K562 (cell line): ENCODE data around the gene NPPC. TPM values are rescaled to one million over a fixed set of nuclear protein-coding genes. Genes with fewer than 3 reads are reported as not detected.

ENCODE experiments used
- ATAC-seq: fragments of 200-7000 bp; cut with Tn5 transposase; 3 replicates; pipeline ENCODE4 v1.9.1; 2020; ENCODE audit warnings: moderate library complexity
- BruUV-seq: library from RNA; stranded (reverse); fragments of 400-500 nt; replicated peaks from 2 replicates; lab custom pipeline; 2021; lab: Mats Ljungman, UMichigan
- CTCF ChIA-PET: fragments of 300-600 bp; formaldehyde crosslinking; extraction: SDS; loops from one replicate; lab custom pipeline; 2021; ENCODE audit warnings: low intra/inter-chr PET ratio; lab: Yijun Ruan, JAX
- POLR2A ChIA-PET: fragments of 300-600, 350-650 bp; sonication (Branson Sonifier 250); formaldehyde crosslinking; extraction: SDS; loops from one replicate; lab custom pipeline; 2021; ENCODE audit warnings: antibody characterized with exemption, inconsistent platforms; lab: Yijun Ruan, JAX
- DNase-seq, 4 experiments: peaks; one replicate each; pipeline versions ENCODE4 v3.0.0 to v3.0.0-alpha.2; 2011 to 2018; ENCODE audit warnings: low spot score in 3 of 4, mixed read lengths in 3 of 4; ENCODE audit errors: extremely low read depth in 1 of 4
- FAIRE-seq: peaks from 2 replicates; lab custom pipeline; 2011; peaks lifted over from hg19 to GRCh38; lab: Jason Lieb, UNC
- H2AFZ ChIP-seq: 2 replicates; pipeline ENCODE4 v1.6.0; 2011; ENCODE audit warnings: low read depth, low read length, control low read depth, inconsistent platforms
- H3K27ac ChIP-seq: fragments of 200-600 bp; 3 replicates; pipeline ENCODE4 v1.8.0; 2011; ENCODE audit warnings: low read depth, mild to moderate bottlenecking, control low read depth, inconsistent platforms, low read length, moderate library complexity, mixed read lengths; ENCODE audit errors: extremely low read depth
- H3K27me3 ChIP-seq, 2 experiments: fragments of 300-600 bp in 1 of 2; 2 replicates in 1 of 2; 3 replicates in 1 of 2; pipeline versions ENCODE4 v1.6.0 to v1.8.0; 2011; ENCODE audit warnings: inconsistent platforms in 2 of 2, low read length in 2 of 2, mild to moderate bottlenecking in 1 of 2, mixed read lengths in 1 of 2, moderate library complexity in 1 of 2; ENCODE audit not compliant: control insufficient read depth in 2 of 2, insufficient read depth in 2 of 2
- H3K36me3 ChIP-seq: fragments of 300-600 bp; 3 replicates; pipeline ENCODE4 v1.8.0; 2011; ENCODE audit warnings: mild to moderate bottlenecking, low read length, inconsistent platforms; ENCODE audit not compliant: control insufficient read depth, insufficient read depth
- H3K4me1 ChIP-seq, 2 experiments: fragments of 200-600 bp in 1 of 2; replicated peaks in 1 of 2; 2 replicates in 1 of 2; 3 replicates in 1 of 2; pipeline versions ENCODE4 v1.5.1 to v1.8.0; 2011; ENCODE audit warnings: inconsistent platforms in 2 of 2, low read length in 2 of 2, mild to moderate bottlenecking in 1 of 2, mixed read lengths in 1 of 2, moderate library complexity in 1 of 2; ENCODE audit not compliant: control insufficient read depth in 2 of 2, insufficient read depth in 2 of 2
- H3K4me2 ChIP-seq: 2 replicates; pipeline ENCODE4 v1.6.1; 2011; ENCODE audit warnings: low read length, control low read depth, inconsistent platforms, mixed read lengths; ENCODE audit not compliant: insufficient read depth
- H3K4me3 ChIP-seq: fragments of 200-600 bp; sonication (generic), shearing (Covaris generic); 2 replicates; pipeline ENCODE4 v1.5.1; 2016; ENCODE audit warnings: control low read depth, inconsistent platforms
- H3K79me2 ChIP-seq: fragments of 200-600 bp; 3 replicates; pipeline ENCODE4 v1.8.0; 2011; ENCODE audit warnings: low read length, inconsistent platforms; ENCODE audit not compliant: control insufficient read depth, insufficient read depth
- H3K9ac ChIP-seq, 2 experiments: 2 replicates each; pipeline versions ENCODE4 v1.6.0 to v1.6.1; 2011; ENCODE audit warnings: low read depth in 2 of 2, low read length in 2 of 2, control low read depth in 1 of 2, inconsistent platforms in 1 of 2, mild to moderate bottlenecking in 1 of 2, mixed read lengths in 1 of 2; ENCODE audit not compliant: insufficient read depth in 1 of 2
- H3K9me1 ChIP-seq: one replicate; pipeline ENCODE4 v1.6.0; 2011; ENCODE audit warnings: inconsistent platforms, mild to moderate bottlenecking, low read length, moderate library complexity; ENCODE audit not compliant: control insufficient read depth, insufficient read depth
- H3K9me3 ChIP-seq: replicated peaks from 2 replicates; pipeline ENCODE4 v1.5.1; 2011; ENCODE audit warnings: low read depth, low read length, inconsistent platforms; ENCODE audit not compliant: control insufficient read depth, insufficient read depth
- H4K20me1 ChIP-seq: replicated peaks from 2 replicates; pipeline ENCODE4 v1.6.1; 2011; ENCODE audit warnings: low read length, inconsistent platforms, mixed read lengths; ENCODE audit not compliant: control insufficient read depth, insufficient read depth
- C11orf30 ChIP-seq: fragments of 450-650 bp; IDR thresholded peaks from 2 replicates; pipeline ENCODE4 v1.6.1; 2016; ENCODE audit warnings: low read depth, mild to moderate bottlenecking
- MCM2 ChIP-seq: fragments of 450-650 bp; IDR thresholded peaks from 2 replicates; pipeline ENCODE4 v1.6.1; 2017; ENCODE audit warnings: low read depth, mild to moderate bottlenecking
- POLR2H ChIP-seq: IDR thresholded peaks from 2 replicates; pipeline ENCODE4 v1.6.1; 2016; ENCODE audit warnings: missing genetic modification characterization, low read depth, mild to moderate bottlenecking, control low read depth, missing compliant biosample characterization, moderate library complexity
- RFX7 ChIP-seq: fragments of 250-450 bp; sonication (Bioruptor Pico); IDR thresholded peaks from 2 replicates; pipeline ENCODE4 v1.5.1; 2021; ENCODE audit warnings: mild to moderate bottlenecking
- TCF7L2 ChIP-seq: fragments of 150-350 bp; IDR thresholded peaks from 2 replicates; pipeline ENCODE4 v1.6.1; 2016; ENCODE audit warnings: low read depth, mild to moderate bottlenecking, low read length, moderate library complexity
- U2AF2 ChIP-seq: fragments of 200-400 bp; formaldehyde crosslinking; optimal IDR thresholded peaks from 2 replicates; pipeline ENCODE3; 2017; ENCODE audit warnings: low read depth, mild to moderate bottlenecking, low read length
- ZFP36 ChIP-seq: fragments of 150-350 bp; IDR thresholded peaks from 2 replicates; pipeline ENCODE4 v1.6.1; 2018; ENCODE audit warnings: low read length, low read depth; ENCODE audit not compliant: partially characterized antibody
- ZKSCAN8 ChIP-seq: fragments of 200-800 bp; sonication (Bioruptor generic); IDR thresholded peaks from 2 replicates; pipeline ENCODE4 v1.6.1; 2016; ENCODE audit warnings: missing genetic modification characterization, missing compliant biosample characterization
- ZNF140 ChIP-seq: fragments of 250-450 bp; sonication (Bioruptor Pico); IDR thresholded peaks from 2 replicates; pipeline ENCODE4 v1.8.0; 2021; ENCODE audit warnings: moderate library complexity, mild to moderate bottlenecking, inconsistent platforms
- WGBS: fragments of 100-300 bp; shearing (Covaris generic); methylation state at CpG from one replicate; pipeline ENCODE4 v1.1.6; 2016; ENCODE audit warnings: low coverage, mixed read lengths; ENCODE audit not compliant: insufficient coverage; ENCODE audit errors: missing lambda C conversion rate; 5-methylcytosine and 5-hydroxymethylcytosine counted together
- in situ Hi-C: fragments of 300-500 bp; cut with MboI; formaldehyde crosslinking; loops from 4 replicates; pipeline ENCODE4 v1.15.0; 2018; ENCODE audit warnings: inconsistent platforms, mixed read lengths
- intact Hi-C: fragments of 100-400 bp; cut with micrococcal nuclease; formaldehyde crosslinking; loops from 2 replicates; pipeline ENCODE4 v1.14.2; 2022
- polyA plus RNA-seq, 8 experiments: library from polyadenylated mRNA; depleted of rRNA in 4 of 8; stranded (reverse) in 5 of 8; unstranded in 3 of 8; fragments of >200 nt; fragmentation: Nextera tagmentation in 2 of 8; fragmentation: Illumina TruSeq in 1 of 8; extraction: Ambion mirVana in 2 of 8; extraction: Trizol in 1 of 8; gene quantifications; 2 replicates each; pipeline versions ENCODE4 v1.2.1 to v1.2.3, GENCODE V29; 2011 to 2014; ENCODE audit warnings: inconsistent platforms in 1 of 8, missing spikeins in 1 of 8
- total RNA-seq, 7 experiments: library from RNA; depleted of rRNA in 6 of 7; stranded (reverse); fragments of >200 nt in 6 of 7; fragmentation: Illumina TruSeq in 2 of 7; extraction: Trizol in 2 of 7; gene quantifications; 2 replicates each; pipeline versions ENCODE4 v1.2.1 to v1.2.3, GENCODE V29; 2011 to 2021; ENCODE audit warnings: low replicate concordance in 1 of 7
- TF ChIP-seq, protein P1 (sequence below): fragments of 250-450 bp; sonication (Bioruptor Pico); IDR thresholded peaks from 2 replicates; pipeline ENCODE4 v1.8.0; 2022; ENCODE audit warnings: moderate library complexity, mild to moderate bottlenecking, inconsistent platforms
- TF ChIP-seq, protein P2 (sequence below), 2 experiments: fragments of 450-650 bp in 1 of 2; sonication (generic) in 1 of 2; formaldehyde crosslinking; conservative IDR thresholded peaks; 2 replicates each; pipeline versions ENCODE4 v1.4.0 to v1.8.1; 2020 to 2022; ENCODE audit warnings: mild to moderate bottlenecking in 1 of 2, missing genetic modification reagents in 1 of 2
- TF ChIP-seq, protein P3 (sequence below): fragments of 250-450 bp; sonication (Bioruptor Pico); IDR thresholded peaks from 2 replicates; pipeline ENCODE4 v1.4.0; 2020; ENCODE audit warnings: mild to moderate bottlenecking, moderate library complexity

Gene NPPC
- total and polyA plus RNA-seq, 9 of the 15 experiments (the other 6 are each of a cell fraction or from before 2014, with no cell fraction given) = not detected

GRCh38 chr2:231920795-231921194, 5.4 kb downstream of the NPPC start:
- H3K9me1 ChIP-seq = no peaks in the 10 kb centered on the region
- peaks cover 4% of the 10 kb centered on the region for H4K20me1 ChIP-seq
- H3K27ac ChIP-seq = no peak overlapping the region
- no peak for ATAC-seq
- no peak overlapping the region for H3K4me2 ChIP-seq
- no peak overlapping the region for H3K9ac ChIP-seq
- ChIA-PET POLR2A (interaction anchor here (0.6 to 0.7 kb wide), 3 partner anchors 62 to 804 kb away, joined by 3 read pairs; no protein-coding TSS in a partner anchor), CTCF (no interaction called here)
- DNase-seq = no peak
- WGBS = 0% methylated on average over 5 of the region's 5 CpGs
- H3K4me1 ChIP-seq = peaks cover 0 to 17% of the 10 kb centered on the region in 2 experiments; a peak in 3 of 5 replicates
- intact Hi-C loops (no loop called here), in situ Hi-C loops (no loop called here)
- no peak for FAIRE-seq
- H3K79me2 ChIP-seq = no peaks in the 10 kb centered on the region
- no peak overlapping the region for H2AFZ ChIP-seq
- no peak for TF ChIP-seq C11orf30
- TF ChIP-seq, protein P1, sequence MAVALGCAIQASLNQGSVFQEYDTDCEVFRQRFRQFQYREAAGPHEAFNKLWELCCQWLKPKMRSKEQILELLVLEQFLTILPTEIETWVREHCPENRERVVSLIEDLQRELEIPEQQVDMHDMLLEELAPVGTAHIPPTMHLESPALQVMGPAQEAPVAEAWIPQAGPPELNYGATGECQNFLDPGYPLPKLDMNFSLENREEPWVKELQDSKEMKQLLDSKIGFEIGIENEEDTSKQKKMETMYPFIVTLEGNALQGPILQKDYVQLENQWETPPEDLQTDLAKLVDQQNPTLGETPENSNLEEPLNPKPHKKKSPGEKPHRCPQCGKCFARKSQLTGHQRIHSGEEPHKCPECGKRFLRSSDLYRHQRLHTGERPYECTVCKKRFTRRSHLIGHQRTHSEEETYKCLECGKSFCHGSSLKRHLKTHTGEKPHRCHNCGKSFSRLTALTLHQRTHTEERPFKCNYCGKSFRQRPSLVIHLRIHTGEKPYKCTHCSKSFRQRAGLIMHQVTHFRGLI (CRISPR knock-in tag) = no peak
- TF ChIP-seq, protein P2, sequence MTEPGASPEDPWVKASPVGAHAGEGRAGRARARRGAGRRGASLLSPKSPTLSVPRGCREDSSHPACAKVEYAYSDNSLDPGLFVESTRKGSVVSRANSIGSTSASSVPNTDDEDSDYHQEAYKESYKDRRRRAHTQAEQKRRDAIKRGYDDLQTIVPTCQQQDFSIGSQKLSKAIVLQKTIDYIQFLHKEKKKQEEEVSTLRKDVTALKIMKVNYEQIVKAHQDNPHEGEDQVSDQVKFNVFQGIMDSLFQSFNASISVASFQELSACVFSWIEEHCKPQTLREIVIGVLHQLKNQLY (CRISPR knock-in tag; conservative IDR thresholded peaks at IDR 0.05) = no peak
- TF ChIP-seq MCM2 = no peak
- TF ChIP-seq, protein P3, sequence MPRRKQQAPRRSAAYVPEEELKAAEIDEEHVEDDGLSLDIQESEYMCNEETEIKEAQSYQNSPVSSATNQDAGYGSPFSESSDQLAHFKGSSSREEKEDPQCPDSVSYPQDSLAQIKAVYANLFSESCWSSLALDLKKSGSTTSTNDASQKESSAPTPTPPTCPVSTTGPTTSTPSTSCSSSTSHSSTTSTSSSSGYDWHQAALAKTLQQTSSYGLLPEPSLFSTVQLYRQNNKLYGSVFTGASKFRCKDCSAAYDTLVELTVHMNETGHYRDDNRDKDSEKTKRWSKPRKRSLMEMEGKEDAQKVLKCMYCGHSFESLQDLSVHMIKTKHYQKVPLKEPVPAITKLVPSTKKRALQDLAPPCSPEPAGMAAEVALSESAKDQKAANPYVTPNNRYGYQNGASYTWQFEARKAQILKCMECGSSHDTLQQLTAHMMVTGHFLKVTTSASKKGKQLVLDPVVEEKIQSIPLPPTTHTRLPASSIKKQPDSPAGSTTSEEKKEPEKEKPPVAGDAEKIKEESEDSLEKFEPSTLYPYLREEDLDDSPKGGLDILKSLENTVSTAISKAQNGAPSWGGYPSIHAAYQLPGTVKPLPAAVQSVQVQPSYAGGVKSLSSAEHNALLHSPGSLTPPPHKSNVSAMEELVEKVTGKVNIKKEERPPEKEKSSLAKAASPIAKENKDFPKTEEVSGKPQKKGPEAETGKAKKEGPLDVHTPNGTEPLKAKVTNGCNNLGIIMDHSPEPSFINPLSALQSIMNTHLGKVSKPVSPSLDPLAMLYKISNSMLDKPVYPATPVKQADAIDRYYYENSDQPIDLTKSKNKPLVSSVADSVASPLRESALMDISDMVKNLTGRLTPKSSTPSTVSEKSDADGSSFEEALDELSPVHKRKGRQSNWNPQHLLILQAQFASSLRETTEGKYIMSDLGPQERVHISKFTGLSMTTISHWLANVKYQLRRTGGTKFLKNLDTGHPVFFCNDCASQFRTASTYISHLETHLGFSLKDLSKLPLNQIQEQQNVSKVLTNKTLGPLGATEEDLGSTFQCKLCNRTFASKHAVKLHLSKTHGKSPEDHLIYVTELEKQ (CRISPR knock-in tag) = no peak
- no peak for TF ChIP-seq TCF7L2
- TF ChIP-seq RFX7 = no peak
- TF ChIP-seq ZNF140 (CRISPR knock-in tag) = no peak
- TF ChIP-seq ZKSCAN8 (CRISPR knock-in tag) = no peak
- TF ChIP-seq U2AF2 = no peak
- no peak for TF ChIP-seq POLR2H
- TF ChIP-seq ZFP36 = no peak
- H3K4me3 ChIP-seq = no peak overlapping the region
- H3K27me3 ChIP-seq = peaks cover 23 to 52% of the 10 kb centered on the region in 2 experiments
- no TSS peak for BruUV-seq
- no peaks in the 10 kb centered on the region for H3K9me3 ChIP-seq
- no peaks in the 10 kb centered on the region for H3K36me3 ChIP-seq
